Gastroesophageal sphincter (tissue), 3 donors: ENCODE results near the gene TNNI3K.

Source experiments
- CTCF ChIP-seq, 4 experiments: fragments of 200-600 bp in 2 of 4; fragments of 450-650 bp in 2 of 4; sonication (generic) in 1 of 4; IDR thresholded peaks; one replicate each; pipeline ENCODE4 v1.5.1; 2017 to 2019; ENCODE audit warnings: antibody characterized with exemption in 4 of 4, mild to moderate bottlenecking in 2 of 4, moderate library complexity in 2 of 4
- EP300 ChIP-seq: sonication (generic); formaldehyde crosslinking; IDR thresholded peaks from one replicate; pipeline ENCODE4 v1.6.1; 2017; ENCODE audit warnings: antibody characterized with exemption, mild to moderate bottlenecking

GRCh38 chr1:74396462-74396861 lies 161.3 kb downstream of the TNNI3K start:
- no peak for TF ChIP-seq CTCF (IDR thresholded peaks at IDR 0.05)
- no peak for TF ChIP-seq EP300
